Psoas muscle (tissue), 8 donors: Measurements from ENCODE around the gene MEIS1. TPM values are rescaled to one million over a fixed set of nuclear protein-coding genes. Genes with fewer than 3 reads are reported as not detected.
A peak's percentile ranks its signal among the peaks of the same experiment; 100 is the strongest.

ENCODE experiments used
- ATAC-seq, 4 donors: fragments of 200-7000 bp; cut with Tn5 transposase; one replicate each; pipeline ENCODE4 v1.9.1; 2020; ENCODE audit warnings: moderate library complexity in 3 of 4, mild to moderate bottlenecking in 2 of 4
- DNase-seq, 2 donors: peaks; one replicate each; pipeline ENCODE4 v3.0.0-alpha.2; 2020
- H3K27ac ChIP-seq: fragments of 200-600 bp; one replicate; pipeline ENCODE4 v1.8.0; 2022
- H3K27me3 ChIP-seq, 3 donors: fragments of 200-600 bp in 1 of 3; one replicate each; pipeline versions ENCODE4 v1.6.1 to v1.8.0; 2013 to 2022; ENCODE audit warnings: low read length in 2 of 3, mild to moderate bottlenecking in 2 of 3, moderate library complexity in 1 of 3; ENCODE audit not compliant: insufficient read depth in 3 of 3
- H3K36me3 ChIP-seq, 2 donors: fragments of 200-600 bp in 1 of 2; one replicate each; pipeline versions ENCODE4 v1.6.1 to v1.8.0; 2013 to 2022; ENCODE audit warnings: low read depth in 1 of 2, mild to moderate bottlenecking in 1 of 2, moderate library complexity in 1 of 2; ENCODE audit not compliant: insufficient read depth in 1 of 2
- H3K4me1 ChIP-seq: fragments of 200-600 bp; one replicate; pipeline ENCODE4 v1.8.0; 2022
- H3K4me3 ChIP-seq: fragments of 200-600 bp; one replicate; pipeline ENCODE4 v1.8.0; 2022; ENCODE audit warnings: mild to moderate bottlenecking
- H3K9me3 ChIP-seq: fragments of 200-600 bp; one replicate; pipeline ENCODE4 v1.8.0; 2022
- CTCF ChIP-seq: fragments of 200-600 bp; IDR thresholded peaks from one replicate; pipeline ENCODE4 v1.8.0; 2022; ENCODE audit warnings: antibody characterized with exemption
- WGBS, 3 donors: extraction: QIAGEN DNeasy Blood & Tissue Kit; methylation state at CpG; one replicate each; pipeline versions ENCODE4 v1.1.6 to v1.1.7; 2013; 5-methylcytosine and 5-hydroxymethylcytosine counted together
- intact Hi-C, 2 donors: fragments of 100-400 bp; cut with DNase I; formaldehyde crosslinking; loops; one replicate each; pipeline versions ENCODE4 v1.11.0 to v1.14.2; 2022
- polyA plus RNA-seq, 3 donors: library from polyadenylated mRNA; stranded (reverse); fragments of 200-250 nt; gene quantifications; one replicate each; pipeline ENCODE4 v1.2.3, GENCODE V29; 2013
- total RNA-seq, 4 donors: library from RNA; stranded (reverse); fragmentation: NEBNext Ultra II Directional in 2 of 4; extraction: Animal tissue kit (Norgen Biotek cat#: 25700) in 2 of 4; gene quantifications; one replicate each; pipeline versions ENCODE4 v1.2.1 to v1.2.4, GENCODE V29; 2021 to 2023
- donor health status: healthy with polysubstance abuse.
- donor health status: DM: no; HTN: no; CAD: no; lungs with moderate emphysema.
- donor health status: Bipolar disorder and iron deficiency.
- donor health status: healthy.
- donor health status: DM: yes; HTN: yes; CAD: no.
- donor health status: DM: no; HTN: no; CAD: no.
- donor health status: DM: no; HTN: no; CAD: no.
- donor health status: DM: yes; HTN: yes; CAD: no.

MEIS1 gene
- total and polyA plus RNA-seq, 7 donors, result 0.77 to 6.8 (median 2.1) TPM

GRCh38 chr2:66469214-66469902 lies 34.4 kb downstream of the MEIS1 start:
- H3K27me3 ChIP-seq, result no peaks in the 10 kb centered on the region

GRCh38 chr2:66470199-66470598 lies 35.3 kb downstream of the MEIS1 start:
- no peak for TF ChIP-seq CTCF
- ATAC-seq, result no peak
- Histone ChIP-seq H3K4me1 (no peaks in the 10 kb centered on the region), H3K36me3 (no peaks in the 10 kb centered on the region), H3K27ac (no peak overlapping the region), H3K4me3 (no peak overlapping the region), H3K9me3 (no peaks in the 10 kb centered on the region), H3K27me3 (no peaks in the 10 kb centered on the region)
- DNase-seq, result no peak
- intact Hi-C loops, result no loop called here
- 56 to 67% (median 61%) methylated on average over 2 of the region's 2 CpGs for WGBS, 3 donors

More at GRCh38 chr2:66469214-66469902, 34.4 kb downstream of the MEIS1 start:
- Histone ChIP-seq H3K4me3 (no peak overlapping the region), H3K36me3 (no peaks in the 10 kb centered on the region), H3K9me3 (no peaks in the 10 kb centered on the region), H3K4me1 (peaks cover 3% of the 10 kb centered on the region), H3K27ac (no peak overlapping the region)
- DNase-seq, result no peak
- WGBS, 3 donors, result 77 to 79% (median 78%) methylated on average over 11 of the region's 11 CpGs
- ATAC-seq, result no peak
- TF ChIP-seq CTCF, result no peak
- intact Hi-C loops, result no loop called here

- no peaks in the 10 kb centered on the region for H3K36me3 ChIP-seq
- DNase-seq (no peak), ATAC-seq (no peak)
- no peak overlapping the region for H3K4me3 ChIP-seq
- H3K9me3 ChIP-seq, result no peaks in the 10 kb centered on the region
- 55 to 81% (median 65%) methylated on average over 5 of the region's 5 CpGs for WGBS, 3 donors
- peaks cover 1% of the 10 kb centered on the region for H3K4me1 ChIP-seq
- no peaks in the 10 kb centered on the region for H3K27me3 ChIP-seq
- intact Hi-C loops, result no loop called here
- H3K27ac ChIP-seq, result no peak overlapping the region
- TF ChIP-seq CTCF, result no peak
These were observed 37.4 kb downstream of the MEIS1 start for GRCh38 chr2:66472225-66472843.

GRCh38 chr2:66477135-66477842 lies 42.4 kb downstream of the MEIS1 start:
- ATAC-seq (peak in 1 of 4 donors; percentile 38), DNase-seq (no peak)
- no peak for TF ChIP-seq CTCF
- Histone ChIP-seq H3K36me3 (no peaks in the 10 kb centered on the region), H3K9me3 (no peaks in the 10 kb centered on the region), H3K27ac (no peak overlapping the region), H3K27me3 (no peaks in the 10 kb centered on the region), H3K4me1 (peaks cover 13% of the 10 kb centered on the region), H3K4me3 (no peak overlapping the region)
- 57 to 67% (median 60%) methylated on average over 4 of the region's 4 CpGs for WGBS, 3 donors
- intact Hi-C loops, result no loop called here
